Brain microvascular endothelial cell (primary cell): ENCODE measurements around the gene NLRP7.
"Not testable (repeated sequence)": the region's sequence is repeated elsewhere in the genome, so short reads cannot be mapped to it uniquely, and the experiment has no call there.

Experiments used
- DNase-seq: peaks from one replicate; pipeline ENCODE4 v3.0.0-alpha.2; 2020
- H3K27ac ChIP-seq: fragments of 250-450 bp; sonication (Bioruptor Pico); 2 replicates; pipeline ENCODE4 v1.5.1; 2020; ENCODE audit warnings: mild to moderate bottlenecking, moderate library complexity
- H3K27me3 ChIP-seq: fragments of 250-450 bp; sonication (Bioruptor Pico); replicated peaks from 2 replicates; pipeline ENCODE4 v1.5.1; 2020; ENCODE audit warnings: mild to moderate bottlenecking
- H3K36me3 ChIP-seq: fragments of 250-450 bp; sonication (Bioruptor Pico); replicated peaks from 2 replicates; pipeline ENCODE4 v1.5.1; 2020; ENCODE audit warnings: mild to moderate bottlenecking
- H3K4me3 ChIP-seq: 2 replicates; pipeline ENCODE4 v1.5.1; 2011; ENCODE audit warnings: low read depth, mild to moderate bottlenecking, control low read depth, low read length, moderate library complexity
- in situ Hi-C: cut with HindIII; loops from 2 replicates; pipeline ENCODE4 v1.10.0; 2017; ENCODE audit warnings: low sequenced_read_pairs, low pct_ligation_motif_present
- TF ChIP-seq, protein P1 (sequence below): IDR thresholded peaks from 2 replicates; pipeline ENCODE4 v1.5.1; 2011; ENCODE audit warnings: low read depth, mild to moderate bottlenecking, moderate library complexity, low read length, control low read depth, inconsistent platforms; ENCODE audit errors: missing control alignments

The NLRP7 gene

DNA sequence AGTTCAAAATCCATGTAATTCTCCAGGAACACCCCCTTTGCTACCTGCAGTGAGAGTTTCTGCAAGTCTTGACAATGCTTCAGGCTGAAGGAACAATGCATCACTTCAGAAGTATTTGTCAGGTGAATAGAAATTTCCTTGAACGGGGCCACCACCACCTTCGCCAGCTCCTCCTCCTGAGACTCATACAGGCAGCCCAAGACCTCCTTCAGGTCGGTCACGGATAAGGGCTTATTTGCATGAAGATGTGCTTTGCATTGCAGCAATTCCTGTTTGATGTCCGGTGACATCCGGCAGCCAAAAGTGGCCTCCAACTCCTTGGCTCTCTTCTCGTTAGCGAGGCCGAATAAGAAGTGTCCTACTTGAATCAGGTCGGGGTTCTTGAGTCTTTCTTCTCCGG is 8.4 kb downstream of the NLRP7 start:
- in situ Hi-C loops, result no loop called here
- TF ChIP-seq, protein P1, sequence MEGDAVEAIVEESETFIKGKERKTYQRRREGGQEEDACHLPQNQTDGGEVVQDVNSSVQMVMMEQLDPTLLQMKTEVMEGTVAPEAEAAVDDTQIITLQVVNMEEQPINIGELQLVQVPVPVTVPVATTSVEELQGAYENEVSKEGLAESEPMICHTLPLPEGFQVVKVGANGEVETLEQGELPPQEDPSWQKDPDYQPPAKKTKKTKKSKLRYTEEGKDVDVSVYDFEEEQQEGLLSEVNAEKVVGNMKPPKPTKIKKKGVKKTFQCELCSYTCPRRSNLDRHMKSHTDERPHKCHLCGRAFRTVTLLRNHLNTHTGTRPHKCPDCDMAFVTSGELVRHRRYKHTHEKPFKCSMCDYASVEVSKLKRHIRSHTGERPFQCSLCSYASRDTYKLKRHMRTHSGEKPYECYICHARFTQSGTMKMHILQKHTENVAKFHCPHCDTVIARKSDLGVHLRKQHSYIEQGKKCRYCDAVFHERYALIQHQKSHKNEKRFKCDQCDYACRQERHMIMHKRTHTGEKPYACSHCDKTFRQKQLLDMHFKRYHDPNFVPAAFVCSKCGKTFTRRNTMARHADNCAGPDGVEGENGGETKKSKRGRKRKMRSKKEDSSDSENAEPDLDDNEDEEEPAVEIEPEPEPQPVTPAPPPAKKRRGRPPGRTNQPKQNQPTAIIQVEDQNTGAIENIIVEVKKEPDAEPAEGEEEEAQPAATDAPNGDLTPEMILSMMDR, result no peak
- DNase-seq, result no peak
- Histone ChIP-seq H3K27ac (no peak overlapping the region), H3K4me3 (no peak overlapping the region), H3K36me3 (no peaks in the 10 kb centered on the region), H3K27me3 (no peaks in the 10 kb centered on the region)

DNA sequence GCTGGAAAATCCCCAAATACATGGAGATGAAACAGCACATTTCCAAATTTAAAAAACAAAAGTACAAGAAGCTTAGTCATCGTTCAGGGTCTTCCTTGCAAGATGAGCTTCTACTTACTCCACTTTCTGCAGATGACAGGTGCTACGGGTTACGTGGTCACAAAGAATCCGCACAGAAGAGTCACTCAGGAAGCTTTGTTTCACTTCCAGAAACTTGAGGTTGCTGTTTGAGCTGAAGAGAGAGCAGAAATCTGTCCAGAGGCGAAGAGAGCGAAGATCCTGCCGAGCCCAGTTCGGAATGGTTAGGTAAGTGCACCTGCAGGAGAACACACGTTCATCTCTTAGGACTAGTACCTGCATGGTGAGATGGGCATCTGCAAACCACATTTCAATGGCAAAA is 9.4 kb downstream of the NLRP7 start:
- no peak for DNase-seq
- TF ChIP-seq, protein P1, result no peak
- in situ Hi-C loops, result no loop called here
- H3K27me3 ChIP-seq, result no peaks in the 10 kb centered on the region
- no peak overlapping the region for H3K27ac ChIP-seq
- H3K4me3 ChIP-seq, result no peak overlapping the region
- no peaks in the 10 kb centered on the region for H3K36me3 ChIP-seq

DNA sequence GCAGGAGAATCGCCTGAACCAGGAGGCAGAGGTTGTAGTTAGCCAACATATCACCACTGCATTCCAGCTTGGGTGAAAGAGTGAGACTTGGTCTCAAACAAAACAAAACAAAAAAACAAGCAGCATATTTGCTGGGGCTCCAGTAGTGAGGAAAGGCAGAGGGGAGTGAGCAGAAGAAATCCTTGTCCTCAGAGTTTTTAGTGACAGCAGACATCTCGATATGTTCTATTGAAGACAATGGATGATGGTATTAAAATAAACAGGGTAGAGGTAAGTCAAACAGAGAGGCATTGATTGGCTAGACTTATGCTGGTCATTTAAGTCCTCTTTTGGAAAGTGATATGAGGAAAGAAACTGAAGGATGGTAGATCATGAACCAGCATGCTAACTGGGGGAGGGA is 19.0 kb downstream of the NLRP7 start:
- DNase-seq, result no peak
- TF ChIP-seq, protein P1, result no peak

DNA sequence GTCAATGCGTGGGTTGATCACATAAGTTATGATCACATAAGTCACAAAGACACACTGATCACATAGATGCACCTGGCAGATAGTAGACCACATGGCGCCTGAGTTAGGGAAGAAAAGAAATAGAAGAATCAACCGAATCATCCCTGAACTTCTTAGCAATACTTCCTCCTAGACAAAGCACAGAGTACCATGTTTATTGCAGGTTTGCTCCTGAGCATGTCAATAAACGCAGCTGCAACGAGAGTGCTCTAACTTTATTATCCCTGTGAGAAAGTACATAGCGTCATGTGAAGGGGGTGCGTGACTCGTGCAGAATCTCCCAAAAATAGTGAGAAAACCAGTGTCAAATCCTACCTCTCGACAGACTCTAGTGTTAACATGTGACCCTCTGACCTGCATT is 24.1 kb downstream of the NLRP7 start:
- no peaks in the 10 kb centered on the region for H3K36me3 ChIP-seq
- in situ Hi-C loops, result no loop called here
- H3K4me3 ChIP-seq, result no peak overlapping the region
- H3K27ac ChIP-seq, result no peak overlapping the region
- no peaks in the 10 kb centered on the region for H3K27me3 ChIP-seq
- DNase-seq, result no peak
- TF ChIP-seq, protein P1, result no peak

More for the DNA sequence above, 19.0 kb downstream of the NLRP7 start:
- Histone ChIP-seq H3K27me3 (no peaks in the 10 kb centered on the region), H3K27ac (no peak overlapping the region), H3K4me3 (no peak overlapping the region), H3K36me3 (no peaks in the 10 kb centered on the region)
- in situ Hi-C loops, result no loop called here

DNA sequence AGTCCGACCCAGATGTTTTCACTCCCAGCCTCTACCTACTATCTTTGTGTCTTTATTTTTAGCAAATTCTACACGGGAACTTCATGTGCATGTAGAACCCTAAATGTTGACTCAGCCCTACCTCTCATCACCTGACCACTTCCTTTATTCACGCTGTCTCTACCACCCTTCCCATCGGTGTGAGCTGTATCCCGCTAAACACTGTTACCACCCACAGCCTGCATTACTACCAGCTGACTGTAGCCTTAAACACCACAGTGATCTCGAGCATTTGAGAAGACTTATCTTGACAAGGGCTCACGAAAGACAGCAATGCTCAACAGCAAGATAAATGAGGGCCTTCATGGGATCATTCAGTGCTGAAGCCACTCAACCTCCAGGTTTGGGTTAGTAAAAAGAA is 26.2 kb downstream of the NLRP7 start:
- no peak overlapping the region for H3K4me3 ChIP-seq
- no peaks in the 10 kb centered on the region for H3K27me3 ChIP-seq
- TF ChIP-seq, protein P1, result no peak
- no peak overlapping the region for H3K27ac ChIP-seq
- no peak for DNase-seq
- in situ Hi-C loops, result no loop called here
- no peaks in the 10 kb centered on the region for H3K36me3 ChIP-seq

DNA sequence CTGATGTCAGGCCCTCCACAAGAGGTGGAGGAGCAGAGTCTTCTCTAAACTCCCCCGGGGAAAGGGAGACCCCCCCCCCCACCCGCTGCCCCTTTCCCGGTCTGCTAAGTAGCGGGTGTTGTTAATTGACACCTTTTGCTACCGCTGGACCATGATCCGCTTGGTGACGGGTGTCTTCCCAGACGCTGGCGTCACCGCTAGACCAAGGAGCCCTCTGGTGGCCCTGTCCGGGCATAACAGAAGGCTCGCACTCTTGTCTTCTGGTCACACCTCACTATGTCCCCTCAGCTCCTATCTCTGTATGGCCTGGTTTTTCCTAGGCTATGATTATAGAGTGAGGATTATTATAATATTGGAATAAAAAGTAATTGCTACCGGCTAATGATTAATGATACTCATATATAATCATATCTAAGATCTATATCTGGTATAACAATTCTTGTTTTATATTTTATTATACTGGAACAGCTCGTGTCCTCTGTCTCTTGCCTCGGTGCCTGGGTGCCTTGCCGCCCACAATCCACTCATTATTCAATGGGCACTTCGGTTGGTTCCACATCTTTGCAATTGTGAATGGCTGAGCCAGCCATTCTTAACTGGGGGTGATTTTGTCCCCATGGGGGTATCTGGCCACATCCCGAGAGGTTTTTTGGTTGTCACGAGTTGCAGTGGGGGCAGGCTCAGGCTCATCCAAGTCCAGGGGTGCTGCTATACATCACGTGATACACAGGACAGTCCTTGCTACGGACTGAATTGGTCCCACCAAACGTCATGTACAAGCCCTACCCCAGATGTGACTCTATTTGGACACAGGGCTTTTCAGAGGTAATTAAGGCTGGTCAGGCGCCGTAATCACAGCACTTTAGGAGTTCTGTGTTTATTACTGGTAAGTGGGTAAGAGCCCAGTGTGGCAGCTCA is 27.4 kb downstream of the NLRP7 start:
- H3K27ac ChIP-seq, H3K36me3 ChIP-seq, H3K4me3 ChIP-seq, DNase-seq, in situ Hi-C loops, H3K27me3 ChIP-seq: not testable (repeated sequence)
